Measurements from ENCODE around the gene RAB6A. TPM values are rescaled to one million over a fixed set of nuclear protein-coding genes. Genes with fewer than 3 reads are reported as not detected.

RAB6A gene
- total RNA-seq, 1 experiment from 2014 or later = 92.3 TPM

- intact Hi-C loops (cut with micrococcal nuclease; ENCODE audit: unreplicated experiment) = no loop called here
- Mint-ChIP-seq H3K27ac (ENCODE audit: unreplicated experiment) (no peak overlapping the region), H3K9me3 (ENCODE audit: low read depth, unreplicated experiment) (no peaks in the 10 kb centered on the region), H3K27me3 (ENCODE audit: unreplicated experiment) (no peaks in the 10 kb centered on the region), H3K4me3 (ENCODE audit: low read depth, unreplicated experiment) (no peak overlapping the region), H3K4me1 (ENCODE audit: low read depth, unreplicated experiment) (no peaks in the 10 kb centered on the region), H3K36me3 (ENCODE audit: insufficient read depth, unreplicated experiment) (no peaks in the 10 kb centered on the region)
- BruUV-seq (replicated peaks) = no TSS peak
- CTCF ChIA-PET = no interaction called here
- TF ChIP-seq, protein P1, sequence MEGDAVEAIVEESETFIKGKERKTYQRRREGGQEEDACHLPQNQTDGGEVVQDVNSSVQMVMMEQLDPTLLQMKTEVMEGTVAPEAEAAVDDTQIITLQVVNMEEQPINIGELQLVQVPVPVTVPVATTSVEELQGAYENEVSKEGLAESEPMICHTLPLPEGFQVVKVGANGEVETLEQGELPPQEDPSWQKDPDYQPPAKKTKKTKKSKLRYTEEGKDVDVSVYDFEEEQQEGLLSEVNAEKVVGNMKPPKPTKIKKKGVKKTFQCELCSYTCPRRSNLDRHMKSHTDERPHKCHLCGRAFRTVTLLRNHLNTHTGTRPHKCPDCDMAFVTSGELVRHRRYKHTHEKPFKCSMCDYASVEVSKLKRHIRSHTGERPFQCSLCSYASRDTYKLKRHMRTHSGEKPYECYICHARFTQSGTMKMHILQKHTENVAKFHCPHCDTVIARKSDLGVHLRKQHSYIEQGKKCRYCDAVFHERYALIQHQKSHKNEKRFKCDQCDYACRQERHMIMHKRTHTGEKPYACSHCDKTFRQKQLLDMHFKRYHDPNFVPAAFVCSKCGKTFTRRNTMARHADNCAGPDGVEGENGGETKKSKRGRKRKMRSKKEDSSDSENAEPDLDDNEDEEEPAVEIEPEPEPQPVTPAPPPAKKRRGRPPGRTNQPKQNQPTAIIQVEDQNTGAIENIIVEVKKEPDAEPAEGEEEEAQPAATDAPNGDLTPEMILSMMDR (IDR thresholded peaks at IDR 0.05; ENCODE audit: unreplicated experiment) = no peak
- no peak for DNase-seq
Measured at GRCh38 chr11:73637012-73637411, 123.9 kb downstream of the RAB6A start.

DNA sequence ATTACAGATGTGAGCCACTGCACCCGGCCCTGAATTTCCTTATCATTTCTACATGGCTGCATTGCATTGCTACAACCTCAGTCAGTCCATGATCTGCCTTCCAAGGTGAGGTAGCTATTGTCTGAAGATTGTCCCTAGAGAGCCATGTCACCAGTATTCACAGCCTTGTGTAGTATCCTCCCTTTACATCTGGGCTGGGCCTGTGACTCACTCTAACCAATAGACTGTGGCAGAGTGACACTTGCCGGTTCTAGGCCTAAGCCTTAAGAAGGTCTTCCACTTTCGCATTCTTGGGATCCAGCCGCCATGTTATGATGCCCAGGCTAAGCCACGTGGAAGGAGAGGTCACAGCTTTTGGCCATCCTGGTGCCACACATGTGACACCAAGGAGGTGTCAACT lies 124.6 kb downstream of the RAB6A start:
- TF ChIP-seq, protein P1 (IDR thresholded peaks at IDR 0.05; ENCODE audit: unreplicated experiment) = no peak
- no peaks in the 10 kb centered on the region for H3K27me3 Mint-ChIP-seq (ENCODE audit: unreplicated experiment)
- no peak overlapping the region for H3K27ac Mint-ChIP-seq (ENCODE audit: unreplicated experiment)
- no peak for DNase-seq
- intact Hi-C loops (cut with micrococcal nuclease; ENCODE audit: unreplicated experiment) = no loop called here
- H3K9me3 Mint-ChIP-seq (ENCODE audit: low read depth, unreplicated experiment) = no peaks in the 10 kb centered on the region
- BruUV-seq (replicated peaks) = no TSS peak
- H3K36me3 Mint-ChIP-seq (ENCODE audit: insufficient read depth, unreplicated experiment) = no peaks in the 10 kb centered on the region
- no peaks in the 10 kb centered on the region for H3K4me1 Mint-ChIP-seq (ENCODE audit: low read depth, unreplicated experiment)
- CTCF ChIA-PET = no interaction called here
- no peak overlapping the region for H3K4me3 Mint-ChIP-seq (ENCODE audit: low read depth, unreplicated experiment)

GRCh38 chr11:73635721-73636120 lies 125.2 kb downstream of the RAB6A start:
- no peaks in the 10 kb centered on the region for H3K9me3 Mint-ChIP-seq (ENCODE audit: low read depth, unreplicated experiment)
- BruUV-seq (replicated peaks) = no TSS peak
- H3K4me1 Mint-ChIP-seq (ENCODE audit: low read depth, unreplicated experiment) = no peaks in the 10 kb centered on the region
- no peak overlapping the region for H3K4me3 Mint-ChIP-seq (ENCODE audit: low read depth, unreplicated experiment)
- DNase-seq = no peak
- H3K27me3 Mint-ChIP-seq (ENCODE audit: unreplicated experiment) = no peaks in the 10 kb centered on the region
- no peaks in the 10 kb centered on the region for H3K36me3 Mint-ChIP-seq (ENCODE audit: insufficient read depth, unreplicated experiment)
- intact Hi-C loops (cut with micrococcal nuclease; ENCODE audit: unreplicated experiment) = no loop called here
- no peak overlapping the region for H3K27ac Mint-ChIP-seq (ENCODE audit: unreplicated experiment)
- TF ChIP-seq, protein P1 (IDR thresholded peaks at IDR 0.05; ENCODE audit: unreplicated experiment) = no peak
- CTCF ChIA-PET = no interaction called here

DNA sequence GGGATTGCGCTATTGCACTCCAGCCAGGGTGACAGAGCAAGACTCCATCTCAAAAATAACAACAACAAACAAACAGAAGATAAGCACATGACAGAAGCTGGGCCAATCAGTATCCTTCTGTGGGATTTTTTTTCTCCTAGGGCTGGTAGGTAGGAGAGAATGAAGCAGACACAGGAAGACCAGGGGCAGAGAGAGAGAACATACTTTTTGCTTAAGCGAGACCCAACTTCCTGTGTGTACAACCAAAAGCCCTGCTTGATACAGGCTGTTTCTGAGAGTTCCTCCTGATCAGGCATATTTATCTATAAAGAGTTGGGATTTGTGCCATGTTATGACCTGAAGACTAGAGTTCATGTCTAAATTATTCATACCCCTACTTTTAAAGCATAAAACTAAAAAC lies 126.9 kb downstream of the RAB6A start:
- H3K9me3 Mint-ChIP-seq (ENCODE audit: low read depth, unreplicated experiment) = no peaks in the 10 kb centered on the region
- no peak overlapping the region for H3K4me3 Mint-ChIP-seq (ENCODE audit: low read depth, unreplicated experiment)

More for the DNA sequence above, 126.9 kb downstream of the RAB6A start:
- intact Hi-C loops (cut with micrococcal nuclease; ENCODE audit: unreplicated experiment) = no loop called here
- no peaks in the 10 kb centered on the region for H3K27me3 Mint-ChIP-seq (ENCODE audit: unreplicated experiment)
- no peak overlapping the region for H3K27ac Mint-ChIP-seq (ENCODE audit: unreplicated experiment)
- BruUV-seq (replicated peaks) = no TSS peak
- TF ChIP-seq, protein P1 (IDR thresholded peaks at IDR 0.05; ENCODE audit: unreplicated experiment) = no peak
- no peak for DNase-seq
- no peaks in the 10 kb centered on the region for H3K4me1 Mint-ChIP-seq (ENCODE audit: low read depth, unreplicated experiment)
- CTCF ChIA-PET = no interaction called here
- H3K36me3 Mint-ChIP-seq (ENCODE audit: insufficient read depth, unreplicated experiment) = no peaks in the 10 kb centered on the region

Measured in Calu3 (cell line).